HCT116 (cell line): Measurements from ENCODE around the gene GALNT18.

Experiments used
- EGR1 ChIP-seq: IDR thresholded peaks from 2 replicates; pipeline ENCODE4 v1.6.1; 2012; ENCODE audit warnings: low read depth
- EZH2 ChIP-seq: fragments of 200-600 bp; sonication (generic); IDR thresholded peaks from 2 replicates; pipeline ENCODE4 v1.6.1; 2017; ENCODE audit warnings: antibody characterized with exemption, mixed run types
- EZH2phosphoT487 ChIP-seq: fragments of 200-600 bp; IDR thresholded peaks from 2 replicates; pipeline ENCODE4 v1.6.1; 2018; ENCODE audit warnings: antibody characterized with exemption, borderline replicate concordance
- JUND ChIP-seq: IDR thresholded peaks from 2 replicates; pipeline ENCODE4 v1.6.1; 2012
- POLR2A ChIP-seq: IDR thresholded peaks from 2 replicates; pipeline ENCODE4 v1.7.0; 2011; ENCODE audit warnings: borderline replicate concordance; ENCODE audit not compliant: insufficient read depth, insufficient read length; ENCODE audit errors: extremely low read depth
- POLR2AphosphoS5 ChIP-seq: IDR thresholded peaks from 2 replicates; pipeline ENCODE4 v1.6.1; 2011; ENCODE audit warnings: mild to moderate bottlenecking, low read depth, low read length, moderate library complexity
- RAD21 ChIP-seq: IDR thresholded peaks from 2 replicates; pipeline ENCODE4 v1.6.1; 2012; ENCODE audit warnings: low read depth, mild to moderate bottlenecking
- SIN3A ChIP-seq: IDR thresholded peaks from 2 replicates; pipeline ENCODE4 v1.6.1; 2012; ENCODE audit warnings: low read depth
- SP1 ChIP-seq: IDR thresholded peaks from 2 replicates; pipeline ENCODE4 v1.6.1; 2012; ENCODE audit warnings: low read depth
- TCF7L2 ChIP-seq: IDR thresholded peaks from 2 replicates; pipeline ENCODE4 v1.7.0; 2011; ENCODE audit warnings: borderline replicate concordance, inconsistent platforms; ENCODE audit not compliant: insufficient read depth, insufficient read length; ENCODE audit errors: extremely low read depth
- TF ChIP-seq, protein P1 (sequence below): IDR thresholded peaks from 2 replicates; pipeline ENCODE4 v1.6.1; 2012
- TF ChIP-seq, protein P2 (sequence below): IDR thresholded peaks from 2 replicates; pipeline ENCODE4 v1.6.1; 2012
- TF ChIP-seq, protein P3 (sequence below), 3 experiments: fragments of 200-600 bp in 1 of 3; sonication (generic) in 1 of 3; IDR thresholded peaks in 2 of 3; conservative IDR thresholded peaks in 1 of 3; 2 replicates each; pipeline ENCODE4 v1.5.1; 2012 to 2017; ENCODE audit warnings: low read depth in 2 of 3, low read length in 2 of 3, antibody characterized with exemption in 1 of 3, borderline replicate concordance in 1 of 3, control low read depth in 1 of 3, mild to moderate bottlenecking in 1 of 3, mixed read lengths in 1 of 3, mixed run types in 1 of 3, moderate library complexity in 1 of 3; ENCODE audit not compliant: insufficient read depth in 1 of 3
- TF ChIP-seq, protein P4 (sequence below): IDR thresholded peaks from 2 replicates; pipeline ENCODE4 v1.6.1; 2011; ENCODE audit warnings: mild to moderate bottlenecking, low read length, moderate library complexity; ENCODE audit not compliant: insufficient replicate concordance; ENCODE audit errors: extremely low read depth

DNA sequence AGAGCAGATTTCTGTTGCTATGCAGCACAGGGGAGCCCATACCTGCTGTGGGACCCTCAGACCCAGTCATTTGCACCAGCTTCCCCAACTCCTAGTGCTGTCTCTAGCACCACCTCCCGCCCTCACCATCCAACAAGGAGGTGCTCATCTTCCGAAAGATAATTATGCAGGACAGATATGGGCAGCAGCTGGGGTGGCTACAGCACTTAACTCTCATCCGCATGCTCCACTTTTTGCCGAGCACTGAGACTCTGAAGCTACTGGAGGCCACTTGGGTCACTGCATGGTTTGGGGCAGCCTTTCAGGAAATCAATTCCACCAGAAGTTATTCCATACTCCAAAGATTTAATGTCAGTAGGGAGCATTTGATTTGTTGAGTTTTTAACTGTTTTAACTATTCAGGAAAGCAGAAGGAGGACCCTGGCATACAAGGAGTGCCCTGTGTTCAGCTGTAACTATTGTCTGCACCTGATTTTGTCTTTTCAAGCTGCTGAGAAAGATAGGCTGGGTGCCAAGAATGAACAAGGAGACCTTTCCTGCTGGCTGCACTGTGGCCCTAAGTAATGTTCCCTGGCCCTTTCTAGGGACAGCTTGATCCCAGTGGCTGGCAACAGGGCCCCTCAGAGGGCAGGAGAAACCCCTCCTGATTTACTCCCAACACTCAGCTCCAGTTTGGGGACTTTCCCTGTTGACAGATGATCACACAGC is 201.5 kb downstream of the GALNT18 start:
- TF ChIP-seq EZH2phosphoT487 (no peak), SIN3A (no peak), EZH2 (no peak), POLR2AphosphoS5 (no peak), POLR2A (no peak), JUND (no peak), SP1 (no peak), EGR1 (no peak), RAD21 (no peak), TCF7L2 (no peak)
- TF ChIP-seq, protein P1, sequence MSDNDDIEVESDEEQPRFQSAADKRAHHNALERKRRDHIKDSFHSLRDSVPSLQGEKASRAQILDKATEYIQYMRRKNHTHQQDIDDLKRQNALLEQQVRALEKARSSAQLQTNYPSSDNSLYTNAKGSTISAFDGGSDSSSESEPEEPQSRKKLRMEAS = no peak
- TF ChIP-seq, protein P2, sequence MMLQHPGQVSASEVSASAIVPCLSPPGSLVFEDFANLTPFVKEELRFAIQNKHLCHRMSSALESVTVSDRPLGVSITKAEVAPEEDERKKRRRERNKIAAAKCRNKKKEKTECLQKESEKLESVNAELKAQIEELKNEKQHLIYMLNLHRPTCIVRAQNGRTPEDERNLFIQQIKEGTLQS = no peak
- TF ChIP-seq, protein P3, sequence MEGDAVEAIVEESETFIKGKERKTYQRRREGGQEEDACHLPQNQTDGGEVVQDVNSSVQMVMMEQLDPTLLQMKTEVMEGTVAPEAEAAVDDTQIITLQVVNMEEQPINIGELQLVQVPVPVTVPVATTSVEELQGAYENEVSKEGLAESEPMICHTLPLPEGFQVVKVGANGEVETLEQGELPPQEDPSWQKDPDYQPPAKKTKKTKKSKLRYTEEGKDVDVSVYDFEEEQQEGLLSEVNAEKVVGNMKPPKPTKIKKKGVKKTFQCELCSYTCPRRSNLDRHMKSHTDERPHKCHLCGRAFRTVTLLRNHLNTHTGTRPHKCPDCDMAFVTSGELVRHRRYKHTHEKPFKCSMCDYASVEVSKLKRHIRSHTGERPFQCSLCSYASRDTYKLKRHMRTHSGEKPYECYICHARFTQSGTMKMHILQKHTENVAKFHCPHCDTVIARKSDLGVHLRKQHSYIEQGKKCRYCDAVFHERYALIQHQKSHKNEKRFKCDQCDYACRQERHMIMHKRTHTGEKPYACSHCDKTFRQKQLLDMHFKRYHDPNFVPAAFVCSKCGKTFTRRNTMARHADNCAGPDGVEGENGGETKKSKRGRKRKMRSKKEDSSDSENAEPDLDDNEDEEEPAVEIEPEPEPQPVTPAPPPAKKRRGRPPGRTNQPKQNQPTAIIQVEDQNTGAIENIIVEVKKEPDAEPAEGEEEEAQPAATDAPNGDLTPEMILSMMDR (IDR thresholded peaks at IDR 0.05 in 2 of 3, conservative IDR thresholded peaks at IDR 0.05 in 1 of 3; ENCODE audit: borderline replicate concordance in 1 of 3, insufficient read depth in 1 of 3, low read depth in 2 of 3, low read length in 2 of 3) = no peak
- TF ChIP-seq, protein P4, sequence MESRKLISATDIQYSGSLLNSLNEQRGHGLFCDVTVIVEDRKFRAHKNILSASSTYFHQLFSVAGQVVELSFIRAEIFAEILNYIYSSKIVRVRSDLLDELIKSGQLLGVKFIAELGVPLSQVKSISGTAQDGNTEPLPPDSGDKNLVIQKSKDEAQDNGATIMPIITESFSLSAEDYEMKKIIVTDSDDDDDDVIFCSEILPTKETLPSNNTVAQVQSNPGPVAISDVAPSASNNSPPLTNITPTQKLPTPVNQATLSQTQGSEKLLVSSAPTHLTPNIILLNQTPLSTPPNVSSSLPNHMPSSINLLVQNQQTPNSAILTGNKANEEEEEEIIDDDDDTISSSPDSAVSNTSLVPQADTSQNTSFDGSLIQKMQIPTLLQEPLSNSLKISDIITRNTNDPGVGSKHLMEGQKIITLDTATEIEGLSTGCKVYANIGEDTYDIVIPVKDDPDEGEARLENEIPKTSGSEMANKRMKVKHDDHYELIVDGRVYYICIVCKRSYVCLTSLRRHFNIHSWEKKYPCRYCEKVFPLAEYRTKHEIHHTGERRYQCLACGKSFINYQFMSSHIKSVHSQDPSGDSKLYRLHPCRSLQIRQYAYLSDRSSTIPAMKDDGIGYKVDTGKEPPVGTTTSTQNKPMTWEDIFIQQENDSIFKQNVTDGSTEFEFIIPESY = no peak
